ENCODE results near the gene BPHL.

- no peak for TF ChIP-seq POLR2AphosphoS5 (IDR thresholded peaks at IDR 0.05; ENCODE audit: low read depth, low read length)
- no peak for TF ChIP-seq CTCF (IDR thresholded peaks at IDR 0.05)
Measured at GRCh38 chr6:3152689-3153088, 34.2 kb downstream of the BPHL start.

Data from SK-N-SH (cell line).